Neutrophil (primary cell): ENCODE data around the gene POP4.

ENCODE experiments used
- H3K27ac ChIP-seq: fragments of 200-600 bp; sonication (generic); 2 replicates; pipeline ENCODE4 v1.5.1; 2016; ENCODE audit warnings: mild to moderate bottlenecking, moderate library complexity
- H3K27me3 ChIP-seq: fragments of 200-600 bp; sonication (generic); 2 replicates; pipeline ENCODE4 v1.6.0; 2016; ENCODE audit warnings: mild to moderate bottlenecking
- H3K36me3 ChIP-seq: fragments of 200-600 bp; sonication (generic); 2 replicates; pipeline ENCODE4 v1.5.1; 2017
- H3K4me1 ChIP-seq, 2 experiments: fragments of 200-600 bp in 1 of 2; sonication (generic) in 1 of 2; 1 replicate in 1 of 2; 2 replicates in 1 of 2; pipeline versions ENCODE4 v1.5.1 to v1.6.1; 2013 to 2016; ENCODE audit warnings: low read depth in 1 of 2, low read length in 1 of 2, mild to moderate bottlenecking in 1 of 2, moderate library complexity in 1 of 2; ENCODE audit not compliant: control insufficient read depth in 1 of 2, insufficient read depth in 1 of 2
- H3K4me3 ChIP-seq, 2 experiments: fragments of 200-600 bp in 1 of 2; sonication (generic) in 1 of 2; 1 replicate in 1 of 2; 2 replicates in 1 of 2; pipeline ENCODE4 v1.5.1; 2013 to 2016; ENCODE audit warnings: low read depth in 1 of 2, low read length in 1 of 2, mild to moderate bottlenecking in 1 of 2, moderate library complexity in 1 of 2
- H3K9me3 ChIP-seq: fragments of 200-600 bp; sonication (generic); 2 replicates; pipeline ENCODE4 v1.5.1; 2016
- CTCF ChIP-seq: fragments of 200-600 bp; sonication (generic); IDR thresholded peaks from 2 replicates; pipeline ENCODE4 v1.5.1; 2016; ENCODE audit warnings: antibody characterized with exemption

The POP4 gene

GRCh38 chr19:29562299-29563297, 43.5 kb upstream of the POP4 start:
- TF ChIP-seq CTCF = no peak
- Histone ChIP-seq H3K27ac (no peak overlapping the region), H3K27me3 (peaks cover 21% of the 10 kb centered on the region), H3K4me3 (no peak overlapping the region), H3K9me3 (no peaks in the 10 kb centered on the region), H3K4me1 (no peaks in the 10 kb centered on the region), H3K36me3 (no peaks in the 10 kb centered on the region)

- Histone ChIP-seq H3K4me1 (no peaks in the 10 kb centered on the region), H3K36me3 (no peaks in the 10 kb centered on the region), H3K27me3 (peaks cover 21% of the 10 kb centered on the region), H3K9me3 (no peaks in the 10 kb centered on the region), H3K4me3 (no peak overlapping the region), H3K27ac (no peak overlapping the region)
- TF ChIP-seq CTCF = no peak
Observed at GRCh38 chr19:29563486-29564101, 42.5 kb upstream of the POP4 start.

- H3K27ac ChIP-seq = no peak overlapping the region
- H3K27me3 ChIP-seq = peaks cover 25% of the 10 kb centered on the region
- no peaks in the 10 kb centered on the region for H3K36me3 ChIP-seq
- no peaks in the 10 kb centered on the region for H3K9me3 ChIP-seq
- no peaks in the 10 kb centered on the region for H3K4me1 ChIP-seq
- no peak overlapping the region for H3K4me3 ChIP-seq
- TF ChIP-seq CTCF = no peak
Observed at GRCh38 chr19:29564574-29565005, 41.5 kb upstream of the POP4 start.

- no peak overlapping the region for H3K27ac ChIP-seq
- TF ChIP-seq CTCF = no peak
- H3K9me3 ChIP-seq = no peaks in the 10 kb centered on the region
- H3K4me3 ChIP-seq = no peak overlapping the region
- H3K4me1 ChIP-seq = no peaks in the 10 kb centered on the region
- peaks cover 26% of the 10 kb centered on the region for H3K27me3 ChIP-seq
- H3K36me3 ChIP-seq = no peaks in the 10 kb centered on the region
Observed at GRCh38 chr19:29565171-29565570, 40.9 kb upstream of the POP4 start.

- no peak overlapping the region for H3K27ac ChIP-seq
- no peak for TF ChIP-seq CTCF
- H3K4me3 ChIP-seq = no peak overlapping the region
Observed at GRCh38 chr19:29566496-29567054, 39.5 kb upstream of the POP4 start.

More at GRCh38 chr19:29566496-29567054, 39.5 kb upstream of the POP4 start:
- Histone ChIP-seq H3K9me3 (no peaks in the 10 kb centered on the region), H3K27me3 (peaks cover 33% of the 10 kb centered on the region), H3K4me1 (no peaks in the 10 kb centered on the region), H3K36me3 (no peaks in the 10 kb centered on the region)
